Osteocyte (in vitro differentiated cells): ENCODE data around the gene FAM9A. TPM values are rescaled to one million over a fixed set of nuclear protein-coding genes. Genes with fewer than 3 reads are reported as not detected.
"Not testable (repeated sequence)": the region's sequence is repeated elsewhere in the genome, so short reads cannot be mapped to it uniquely, and the experiment has no call there.

ENCODE experiments used
- DNase-seq: peaks from one replicate; pipeline ENCODE4 v3.0.0; 2021; ENCODE audit warnings: mixed read lengths; ENCODE audit not compliant: unreplicated experiment; ENCODE audit errors: extremely low spot score
- H3K27ac Mint-ChIP-seq: one replicate; pipeline ENCODE4 v1.8.0; 2021; ENCODE audit warnings: mild to moderate bottlenecking, mixed read lengths; ENCODE audit not compliant: unreplicated experiment
- H3K27me3 Mint-ChIP-seq: one replicate; pipeline ENCODE4 v1.8.0; 2021; ENCODE audit warnings: mixed read lengths; ENCODE audit not compliant: unreplicated experiment
- H3K36me3 Mint-ChIP-seq: one replicate; pipeline ENCODE4 v1.8.0; 2021; ENCODE audit warnings: mixed read lengths; ENCODE audit not compliant: unreplicated experiment
- H3K4me1 Mint-ChIP-seq: one replicate; pipeline ENCODE4 v1.8.0; 2021; ENCODE audit warnings: mixed read lengths; ENCODE audit not compliant: unreplicated experiment
- H3K4me3 Mint-ChIP-seq: one replicate; pipeline ENCODE4 v1.8.0; 2021; ENCODE audit warnings: mild to moderate bottlenecking, moderate library complexity, mixed read lengths; ENCODE audit not compliant: unreplicated experiment
- H3K9me3 Mint-ChIP-seq: one replicate; pipeline ENCODE4 v1.8.0; 2021; ENCODE audit warnings: mixed read lengths; ENCODE audit not compliant: unreplicated experiment
- total RNA-seq: library from RNA; stranded (reverse); gene quantifications from 2 replicates; pipeline ENCODE4 v1.2.1, GENCODE V29; 2021
- TF ChIP-seq, protein P1 (sequence below): fragments of 200-600 bp; sonication (generic); IDR thresholded peaks from 2 replicates; pipeline ENCODE4 v1.5.0; 2021; ENCODE audit warnings: antibody characterized with exemption, mild to moderate bottlenecking, moderate library complexity

The FAM9A gene
- total RNA-seq, 1 donor from 2014 or later = not detected

DNA sequence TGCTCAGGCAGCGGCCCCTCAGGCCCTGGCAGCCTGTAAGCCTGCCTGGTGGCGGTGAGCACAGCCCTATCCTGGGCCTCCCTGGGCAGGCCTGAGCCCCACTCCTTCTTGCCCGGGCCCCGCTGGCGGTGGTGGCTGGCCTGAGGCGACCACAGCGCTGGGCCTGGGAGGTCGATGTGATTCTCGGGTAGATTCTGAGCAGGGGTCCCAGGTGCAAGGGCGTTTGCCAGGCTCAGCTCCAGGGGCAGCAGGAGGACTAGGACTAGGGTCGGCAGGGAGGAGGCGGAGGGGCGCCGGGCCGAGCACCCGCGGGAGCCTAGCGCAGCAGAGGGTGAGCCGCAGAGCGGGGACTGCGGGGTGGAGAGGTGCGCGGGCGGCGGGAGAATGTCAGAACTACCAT is 17.0 kb downstream of the FAM9A start:
- DNase-seq = no peak
- TF ChIP-seq, protein P1, sequence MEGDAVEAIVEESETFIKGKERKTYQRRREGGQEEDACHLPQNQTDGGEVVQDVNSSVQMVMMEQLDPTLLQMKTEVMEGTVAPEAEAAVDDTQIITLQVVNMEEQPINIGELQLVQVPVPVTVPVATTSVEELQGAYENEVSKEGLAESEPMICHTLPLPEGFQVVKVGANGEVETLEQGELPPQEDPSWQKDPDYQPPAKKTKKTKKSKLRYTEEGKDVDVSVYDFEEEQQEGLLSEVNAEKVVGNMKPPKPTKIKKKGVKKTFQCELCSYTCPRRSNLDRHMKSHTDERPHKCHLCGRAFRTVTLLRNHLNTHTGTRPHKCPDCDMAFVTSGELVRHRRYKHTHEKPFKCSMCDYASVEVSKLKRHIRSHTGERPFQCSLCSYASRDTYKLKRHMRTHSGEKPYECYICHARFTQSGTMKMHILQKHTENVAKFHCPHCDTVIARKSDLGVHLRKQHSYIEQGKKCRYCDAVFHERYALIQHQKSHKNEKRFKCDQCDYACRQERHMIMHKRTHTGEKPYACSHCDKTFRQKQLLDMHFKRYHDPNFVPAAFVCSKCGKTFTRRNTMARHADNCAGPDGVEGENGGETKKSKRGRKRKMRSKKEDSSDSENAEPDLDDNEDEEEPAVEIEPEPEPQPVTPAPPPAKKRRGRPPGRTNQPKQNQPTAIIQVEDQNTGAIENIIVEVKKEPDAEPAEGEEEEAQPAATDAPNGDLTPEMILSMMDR = no peak
- H3K36me3 Mint-ChIP-seq = no peaks in the 10 kb centered on the region
- no peak overlapping the region for H3K27ac Mint-ChIP-seq
- H3K4me1 Mint-ChIP-seq = no peaks in the 10 kb centered on the region
- no peak overlapping the region for H3K4me3 Mint-ChIP-seq
- H3K27me3 Mint-ChIP-seq = no peaks in the 10 kb centered on the region
- H3K9me3 Mint-ChIP-seq = no peaks in the 10 kb centered on the region

DNA sequence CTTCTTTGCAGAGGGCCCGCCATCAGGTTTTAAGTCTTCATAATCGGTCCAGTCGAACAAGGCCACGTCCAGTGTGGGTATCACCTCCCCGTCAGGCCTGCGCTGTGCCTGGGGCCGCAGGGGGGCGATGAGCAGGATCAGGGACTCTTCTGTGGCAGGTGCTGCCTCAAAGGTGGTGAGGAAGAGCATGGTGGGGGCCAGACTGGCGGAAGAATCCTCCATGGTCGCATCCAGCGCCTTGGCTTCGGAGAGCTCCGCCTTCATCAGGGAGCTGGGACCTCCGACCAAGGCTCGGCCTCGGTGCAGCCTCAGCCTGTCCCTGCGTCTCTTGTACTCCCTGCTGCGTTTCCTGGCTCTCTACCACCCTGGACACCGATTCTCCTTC is 17.5 kb downstream of the FAM9A start:
- Mint-ChIP-seq H3K27ac (no peak overlapping the region), H3K36me3 (no peaks in the 10 kb centered on the region), H3K4me1 (no peaks in the 10 kb centered on the region), H3K9me3 (no peaks in the 10 kb centered on the region), H3K27me3 (no peaks in the 10 kb centered on the region), H3K4me3 (no peak overlapping the region)
- DNase-seq = no peak
- TF ChIP-seq, protein P1 = no peak

DNA sequence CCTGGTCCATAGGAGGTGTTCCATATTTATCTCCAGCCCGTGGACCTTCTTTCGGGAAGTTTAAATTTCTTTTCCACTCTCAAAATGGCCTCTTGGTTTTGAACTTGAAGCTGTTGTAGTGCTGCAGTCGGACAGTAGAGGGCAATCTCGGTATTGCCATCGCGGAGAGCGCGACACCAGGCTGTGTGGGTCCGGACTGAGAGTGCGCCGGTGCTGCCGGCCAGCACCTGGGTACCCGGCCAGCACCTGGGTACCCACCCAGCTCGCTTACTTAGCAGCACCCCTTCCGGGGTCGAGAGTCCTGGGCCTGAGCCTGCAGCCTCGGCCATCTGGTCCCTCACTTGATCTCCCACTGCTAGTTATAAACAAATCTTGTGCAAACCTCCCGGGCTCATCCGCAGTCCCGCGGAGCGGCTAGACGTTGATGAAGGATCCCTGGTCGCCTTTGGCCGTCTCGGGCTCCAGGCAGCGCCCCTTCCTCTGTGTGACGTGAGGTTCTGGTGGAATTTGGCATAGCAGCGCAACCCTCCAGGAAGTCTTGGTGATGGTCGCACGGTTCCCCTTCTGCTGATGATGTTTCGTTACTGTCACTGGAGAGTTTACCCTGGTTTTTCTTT is 18.0 kb downstream of the FAM9A start:
- DNase-seq = no peak
- H3K27ac Mint-ChIP-seq = no peak overlapping the region
- no peaks in the 10 kb centered on the region for H3K4me1 Mint-ChIP-seq
- no peak overlapping the region for H3K4me3 Mint-ChIP-seq
- no peaks in the 10 kb centered on the region for H3K36me3 Mint-ChIP-seq
- H3K27me3 Mint-ChIP-seq = no peaks in the 10 kb centered on the region
- no peaks in the 10 kb centered on the region for H3K9me3 Mint-ChIP-seq
- TF ChIP-seq, protein P1 = peak; percentile 38

DNA sequence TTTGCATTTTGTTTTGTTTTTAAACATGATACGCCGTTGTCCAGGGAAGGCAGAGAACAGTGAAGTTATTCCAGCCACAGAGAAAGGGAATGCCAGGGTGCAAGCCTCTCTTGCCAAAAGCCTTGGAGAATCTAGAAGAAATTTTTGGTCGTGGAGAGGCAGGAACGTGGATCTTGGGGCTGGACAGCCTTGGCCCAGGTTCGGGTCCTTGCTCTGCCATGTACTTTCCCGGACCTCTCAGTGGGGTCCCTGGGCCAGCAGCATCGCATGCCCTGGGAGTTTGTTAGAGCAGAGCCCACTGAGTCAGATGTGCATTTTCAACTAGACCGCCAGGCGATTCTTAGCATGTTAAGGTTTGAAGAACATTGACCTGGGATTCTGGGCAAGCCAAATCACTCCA is 18.6 kb downstream of the FAM9A start:
- TF ChIP-seq, protein P1 = no peak
- H3K36me3 Mint-ChIP-seq = no peaks in the 10 kb centered on the region
- H3K4me1 Mint-ChIP-seq = no peaks in the 10 kb centered on the region
- H3K27ac Mint-ChIP-seq = no peak overlapping the region
- H3K9me3 Mint-ChIP-seq = no peaks in the 10 kb centered on the region
- DNase-seq = no peak
- no peak overlapping the region for H3K4me3 Mint-ChIP-seq
- peaks cover 4% of the 10 kb centered on the region for H3K27me3 Mint-ChIP-seq

DNA sequence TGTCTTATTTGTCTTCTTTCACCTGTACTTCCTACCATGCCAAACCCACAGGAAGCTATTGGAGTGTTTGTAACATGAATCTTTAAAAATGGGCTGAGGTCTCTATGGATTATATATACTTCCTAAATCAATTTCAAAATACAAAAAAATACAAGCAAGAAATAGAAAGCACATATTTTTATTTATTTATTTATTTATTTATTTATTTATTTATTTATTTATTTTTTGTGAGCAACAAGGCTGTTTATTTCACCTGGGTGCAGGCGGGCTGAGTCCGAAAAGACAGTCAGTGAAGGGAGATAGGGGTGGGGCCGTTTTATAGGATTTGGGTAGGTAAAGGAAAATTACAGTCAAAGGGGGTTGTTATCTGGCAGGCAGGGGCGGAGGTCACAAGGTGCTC is 19.3 kb downstream of the FAM9A start:
- DNase-seq, H3K27me3 Mint-ChIP-seq, H3K27ac Mint-ChIP-seq, H3K4me3 Mint-ChIP-seq, H3K36me3 Mint-ChIP-seq, H3K9me3 Mint-ChIP-seq, H3K4me1 Mint-ChIP-seq: not testable (repeated sequence)

DNA sequence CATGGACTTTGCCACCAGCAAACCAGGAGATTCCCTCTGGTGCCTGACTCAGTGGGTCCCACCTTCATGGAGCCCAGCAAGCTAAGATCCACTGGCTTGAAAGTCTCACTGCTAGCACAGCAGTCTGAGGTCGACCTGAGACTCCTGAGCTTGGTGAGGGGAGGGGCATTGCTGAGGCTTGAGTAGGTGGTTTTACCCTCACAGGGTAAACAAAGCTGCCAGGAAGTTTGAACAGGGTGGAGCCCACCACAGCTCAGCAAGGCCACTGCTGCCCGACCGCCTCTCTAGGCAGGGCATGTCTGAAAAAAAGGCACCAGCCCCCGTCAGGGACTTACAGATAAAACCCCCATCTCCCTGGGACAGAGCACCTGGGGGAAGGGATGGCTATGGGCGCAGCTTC is 28.1 kb downstream of the FAM9A start:
- no peaks in the 10 kb centered on the region for H3K4me1 Mint-ChIP-seq
- H3K9me3 Mint-ChIP-seq = no peaks in the 10 kb centered on the region
- H3K4me3 Mint-ChIP-seq = no peak overlapping the region
- no peak overlapping the region for H3K27ac Mint-ChIP-seq
- TF ChIP-seq, protein P1 = no peak
- peaks cover 16% of the 10 kb centered on the region for H3K27me3 Mint-ChIP-seq
- no peak for DNase-seq
- no peaks in the 10 kb centered on the region for H3K36me3 Mint-ChIP-seq
